Femur (tissue), 1 donor: Measurements from ENCODE around the gene EPB41L4B.
"Not testable (repeated sequence)": the region's sequence is repeated elsewhere in the genome, so short reads cannot be mapped to it uniquely, and the experiment has no call there.

Experiments
- DNase-seq: peaks from one replicate; pipeline ENCODE4 v3.0.0-alpha.2; 2017

EPB41L4B gene

DNA sequence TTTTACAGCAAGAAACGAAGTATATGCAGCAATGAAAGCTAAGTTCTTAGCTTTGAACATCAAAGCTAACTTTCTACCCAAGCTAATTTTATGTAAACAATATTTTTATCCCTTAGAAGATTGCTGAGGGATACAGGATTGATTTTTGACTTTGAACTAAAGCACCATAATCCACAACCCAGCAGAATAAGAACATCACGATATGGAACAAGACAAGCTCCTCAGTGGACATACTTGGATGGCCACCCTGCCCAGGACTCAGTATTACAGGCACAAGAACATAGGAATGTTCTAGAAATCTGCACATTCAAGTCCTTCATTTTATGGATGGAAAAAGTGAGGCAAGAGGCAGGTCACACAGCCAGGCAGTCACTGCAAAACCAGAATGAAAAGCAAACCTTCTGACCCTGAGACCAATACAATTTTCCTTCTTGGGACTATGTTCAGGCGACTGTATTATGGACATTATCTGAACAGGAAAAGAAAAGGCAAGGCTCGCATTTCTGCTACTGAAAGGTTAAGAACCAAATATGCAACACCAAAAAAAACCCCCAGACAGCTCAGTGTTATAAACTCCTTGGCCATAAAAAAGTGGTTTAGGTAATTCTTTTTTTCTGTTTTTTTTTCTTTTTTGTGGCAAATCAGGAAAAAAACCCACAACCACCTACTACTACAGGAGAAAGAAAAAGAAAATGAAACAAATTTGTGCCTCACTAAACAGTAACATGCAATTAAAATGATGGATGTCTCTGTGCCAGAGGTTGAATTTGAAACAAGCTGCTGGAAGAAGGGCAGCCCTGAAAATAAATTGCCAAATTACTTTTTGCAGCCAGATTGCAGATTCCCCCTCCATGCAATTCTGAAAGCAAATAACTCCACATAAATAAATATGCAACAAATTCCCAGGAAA, 25.4 kb downstream of the EPB41L4B start:
- DNase-seq = no peak

DNA sequence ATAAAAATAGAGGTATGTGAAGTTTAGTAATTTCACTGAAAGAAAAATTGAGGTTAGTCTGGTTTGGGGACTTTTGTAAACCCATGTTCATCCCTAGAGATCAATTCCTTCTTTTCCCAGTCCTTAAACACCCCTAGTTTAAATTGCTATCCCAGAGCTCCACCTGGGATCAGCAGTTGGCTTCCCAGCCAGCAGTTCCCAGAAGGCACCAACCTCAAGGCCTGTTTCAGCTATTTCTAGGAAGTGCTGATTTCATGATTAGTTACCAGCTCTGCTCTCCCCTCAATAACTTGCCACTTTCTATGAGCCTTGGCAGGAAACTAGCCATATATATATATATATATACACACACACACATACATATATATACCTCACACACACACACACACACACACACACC, 30.5 kb downstream of the EPB41L4B start:
- no peak for DNase-seq

DNA sequence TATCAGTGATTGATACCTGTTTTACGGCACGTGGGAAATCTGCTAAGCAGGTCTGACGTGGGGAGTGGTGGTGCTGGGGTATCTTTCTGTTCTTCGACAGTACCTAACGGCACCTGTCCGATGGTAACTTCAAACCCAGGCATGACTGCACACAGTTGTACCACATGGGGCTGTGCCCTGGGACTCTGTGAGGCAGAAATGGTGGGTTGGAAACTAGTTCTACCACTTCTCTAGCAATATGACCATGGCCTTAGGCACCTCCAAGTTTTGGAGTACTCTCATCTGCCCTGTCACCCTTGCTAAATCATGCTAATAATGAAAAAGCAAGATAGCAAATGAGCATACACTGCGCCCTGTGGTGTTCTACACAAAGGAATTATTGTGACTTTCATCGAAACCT, 30.9 kb downstream of the EPB41L4B start:
- no peak for DNase-seq

DNA sequence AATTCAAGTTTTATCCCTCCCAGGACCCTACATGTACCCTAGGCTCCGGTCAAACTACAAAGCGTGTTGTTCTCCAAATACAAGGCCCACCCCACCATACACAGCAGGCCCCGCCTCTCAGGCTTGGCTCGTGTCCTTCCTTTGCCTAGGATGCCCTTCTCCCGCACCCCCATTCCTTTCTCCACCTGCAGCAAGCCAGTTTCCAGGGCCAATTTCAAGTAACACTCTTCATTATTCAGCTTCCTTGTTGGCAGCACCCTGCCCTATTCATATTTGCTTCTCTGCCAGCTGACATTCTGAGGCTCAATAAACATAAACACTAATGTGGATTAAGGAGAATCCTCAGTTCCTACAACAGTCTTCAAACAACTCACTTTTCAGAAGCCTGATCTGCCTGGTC, 31.7 kb downstream of the EPB41L4B start:
- DNase-seq = no peak

DNA sequence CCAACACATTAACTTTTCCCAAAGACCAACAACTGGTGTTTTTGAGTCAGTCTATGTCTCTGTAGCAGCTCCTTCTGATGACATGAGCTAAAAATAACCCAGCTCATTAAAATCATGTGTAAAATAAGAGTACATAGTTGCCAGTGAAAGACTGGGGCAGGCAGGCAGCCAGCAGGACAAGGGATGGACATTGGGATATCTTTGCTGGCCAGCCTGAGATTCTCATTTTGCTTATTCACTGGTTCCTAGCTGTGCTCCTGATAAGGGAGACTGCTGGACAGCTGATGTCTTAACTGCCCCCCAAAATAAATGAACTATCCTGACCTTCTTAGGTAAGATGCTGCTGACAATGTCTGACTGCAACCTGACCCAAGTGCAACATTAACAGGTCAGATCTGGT, 33.9 kb downstream of the EPB41L4B start:
- no peak for DNase-seq

DNA sequence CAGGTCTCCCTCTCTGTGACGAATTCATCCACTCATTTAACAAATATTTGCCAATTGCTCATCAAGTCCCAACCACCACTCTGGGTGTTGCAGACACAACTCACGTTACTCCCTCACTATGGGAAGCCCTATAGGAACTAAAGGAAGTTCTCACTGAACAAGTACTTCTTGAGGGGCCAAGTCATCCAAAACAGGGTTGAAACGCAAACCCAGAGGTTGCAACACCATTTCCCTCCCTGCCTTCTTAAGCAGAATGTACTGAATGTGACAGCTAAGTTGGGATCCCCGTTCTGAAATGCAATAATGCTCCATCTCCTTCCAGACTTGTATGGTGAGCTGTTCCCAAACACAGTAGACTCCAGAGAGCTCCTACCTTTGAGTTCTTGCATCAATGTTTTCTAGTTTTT, 34.3 kb downstream of the EPB41L4B start:
- no peak for DNase-seq

DNA sequence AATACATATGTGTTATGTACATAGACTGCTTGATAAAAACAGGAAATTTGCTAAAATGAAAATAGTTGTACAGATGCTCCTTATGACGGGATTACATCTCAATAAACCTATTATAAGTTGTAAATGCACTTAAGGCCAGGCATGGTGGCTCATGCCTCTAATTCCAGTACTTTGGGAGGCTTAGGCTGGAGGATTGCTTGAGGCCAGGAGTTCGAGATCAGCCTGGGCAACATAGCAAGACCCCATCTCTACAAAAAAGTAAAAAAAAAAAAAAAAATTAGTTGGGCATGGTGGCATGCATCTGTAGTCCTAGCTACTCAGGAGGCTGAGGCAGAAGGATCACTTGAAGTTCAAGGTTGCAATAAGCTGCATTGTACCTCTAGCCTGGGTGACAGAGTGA, 37.2 kb downstream of the EPB41L4B start:
- DNase-seq = not testable (repeated sequence)

DNA sequence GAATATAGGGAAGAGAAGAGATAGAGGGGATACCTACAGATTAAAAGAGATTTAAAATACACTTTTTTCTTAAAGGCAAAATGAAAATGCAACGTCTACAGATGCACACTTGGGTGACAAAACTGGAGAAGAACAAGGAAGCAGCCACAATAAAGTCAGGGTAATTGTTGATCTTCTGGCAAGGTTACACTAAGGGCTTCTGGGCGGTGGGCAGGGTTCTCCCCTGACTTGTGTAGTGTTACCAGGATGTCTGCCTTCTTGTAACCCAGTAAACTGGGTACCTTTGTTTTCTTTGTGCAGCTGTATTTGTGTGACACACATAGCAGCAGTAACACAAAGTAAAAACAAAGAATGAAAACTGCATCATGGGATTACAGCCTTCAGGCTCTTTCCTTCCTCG, 37.8 kb downstream of the EPB41L4B start:
- DNase-seq = no peak

DNA sequence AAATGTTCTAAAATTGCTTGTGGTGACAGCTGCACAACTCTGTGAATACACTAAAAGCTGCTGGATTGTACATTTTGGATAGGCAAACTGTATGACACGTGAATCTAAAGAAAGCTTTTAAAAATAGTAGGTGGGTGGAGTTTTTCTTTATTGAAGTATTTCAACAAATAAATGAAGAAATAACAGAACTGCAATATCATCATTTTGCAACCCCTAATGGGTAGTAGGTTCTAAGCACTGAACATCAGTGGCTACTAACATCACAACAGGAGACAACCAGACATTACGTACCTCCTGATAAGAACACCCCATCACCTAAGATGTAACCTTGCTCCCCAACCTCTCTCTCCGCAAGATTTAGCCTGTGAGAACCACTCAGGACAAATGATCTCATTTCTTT, 38.6 kb downstream of the EPB41L4B start:
- no peak for DNase-seq

DNA sequence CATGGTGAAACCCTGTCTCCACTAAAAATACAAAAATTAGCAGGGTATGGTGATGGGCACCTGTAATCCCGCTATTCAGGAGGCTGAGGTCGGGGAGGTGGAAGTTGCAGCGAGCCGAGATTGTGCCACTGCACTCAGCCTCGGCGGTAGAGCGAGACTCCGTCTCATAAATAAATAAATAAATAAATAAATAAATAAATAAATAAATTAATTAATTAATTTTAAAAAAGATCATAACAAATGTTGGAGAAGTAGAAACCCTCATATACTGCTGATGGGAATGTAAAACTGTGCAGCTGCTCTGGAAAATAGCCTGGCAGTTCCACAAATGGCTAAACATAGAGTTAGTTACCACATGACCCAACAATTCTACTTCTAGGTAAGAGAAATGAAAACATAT, 39.3 kb downstream of the EPB41L4B start:
- DNase-seq = no peak

DNA sequence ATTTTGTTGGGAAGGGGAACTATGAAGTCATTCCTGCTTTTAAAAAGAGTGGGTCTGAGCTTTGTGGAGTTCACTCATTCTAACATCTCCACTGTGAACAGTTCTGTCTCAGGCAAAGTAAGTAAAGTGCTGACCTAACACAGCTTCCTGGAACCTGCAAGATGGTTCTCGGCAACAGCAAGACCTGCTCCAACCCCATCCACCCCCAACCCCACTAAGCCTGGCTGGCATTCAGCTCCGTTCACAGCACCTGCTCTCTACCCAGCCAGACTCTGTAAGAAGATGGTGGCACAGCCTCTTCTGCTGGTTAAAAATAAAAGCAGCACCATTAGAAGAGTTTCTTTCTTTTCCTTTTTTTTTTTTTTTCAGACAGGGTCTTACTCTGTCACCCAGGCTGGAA, 42.0 kb downstream of the EPB41L4B start:
- no peak for DNase-seq

DNA sequence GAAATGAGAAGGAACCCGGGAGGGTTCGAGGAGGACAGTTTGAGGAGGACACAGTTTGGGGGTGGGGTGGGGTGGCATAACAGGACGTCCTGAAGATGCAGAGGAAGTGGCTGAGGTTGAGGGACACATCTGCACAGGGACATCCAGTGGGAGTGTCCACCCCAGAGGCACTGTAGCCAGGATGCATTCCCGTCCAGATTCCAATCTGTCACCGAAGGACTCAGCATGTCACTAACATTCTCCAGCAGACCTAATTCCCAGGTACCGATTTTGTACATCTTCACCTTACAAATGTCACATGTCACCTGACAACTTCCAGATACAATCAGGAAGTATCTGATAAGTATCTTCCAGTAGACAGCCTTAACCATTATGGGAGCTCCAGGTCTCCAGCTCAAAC, 42.6 kb downstream of the EPB41L4B start:
- no peak for DNase-seq

DNA sequence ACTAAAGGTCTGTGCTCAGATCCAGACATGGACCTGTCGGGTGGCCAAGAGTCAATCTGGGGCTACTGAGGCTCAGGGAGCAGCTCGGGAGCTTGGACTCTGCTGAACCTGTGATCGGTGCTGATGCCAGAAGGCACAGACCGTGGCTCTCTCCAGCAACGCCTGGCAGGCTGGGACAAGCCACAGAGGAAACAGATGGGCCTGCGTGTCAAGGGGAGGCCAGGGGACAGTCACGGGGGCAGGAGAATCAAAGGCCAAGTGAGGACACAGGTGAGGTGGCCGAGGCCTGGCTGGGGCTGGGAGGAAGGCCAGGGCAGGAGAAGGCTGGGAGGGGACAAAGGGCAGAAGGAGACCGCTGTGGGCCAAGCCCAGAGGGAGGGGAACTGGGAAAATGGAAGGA, 43.4 kb downstream of the EPB41L4B start:
- no peak for DNase-seq

DNA sequence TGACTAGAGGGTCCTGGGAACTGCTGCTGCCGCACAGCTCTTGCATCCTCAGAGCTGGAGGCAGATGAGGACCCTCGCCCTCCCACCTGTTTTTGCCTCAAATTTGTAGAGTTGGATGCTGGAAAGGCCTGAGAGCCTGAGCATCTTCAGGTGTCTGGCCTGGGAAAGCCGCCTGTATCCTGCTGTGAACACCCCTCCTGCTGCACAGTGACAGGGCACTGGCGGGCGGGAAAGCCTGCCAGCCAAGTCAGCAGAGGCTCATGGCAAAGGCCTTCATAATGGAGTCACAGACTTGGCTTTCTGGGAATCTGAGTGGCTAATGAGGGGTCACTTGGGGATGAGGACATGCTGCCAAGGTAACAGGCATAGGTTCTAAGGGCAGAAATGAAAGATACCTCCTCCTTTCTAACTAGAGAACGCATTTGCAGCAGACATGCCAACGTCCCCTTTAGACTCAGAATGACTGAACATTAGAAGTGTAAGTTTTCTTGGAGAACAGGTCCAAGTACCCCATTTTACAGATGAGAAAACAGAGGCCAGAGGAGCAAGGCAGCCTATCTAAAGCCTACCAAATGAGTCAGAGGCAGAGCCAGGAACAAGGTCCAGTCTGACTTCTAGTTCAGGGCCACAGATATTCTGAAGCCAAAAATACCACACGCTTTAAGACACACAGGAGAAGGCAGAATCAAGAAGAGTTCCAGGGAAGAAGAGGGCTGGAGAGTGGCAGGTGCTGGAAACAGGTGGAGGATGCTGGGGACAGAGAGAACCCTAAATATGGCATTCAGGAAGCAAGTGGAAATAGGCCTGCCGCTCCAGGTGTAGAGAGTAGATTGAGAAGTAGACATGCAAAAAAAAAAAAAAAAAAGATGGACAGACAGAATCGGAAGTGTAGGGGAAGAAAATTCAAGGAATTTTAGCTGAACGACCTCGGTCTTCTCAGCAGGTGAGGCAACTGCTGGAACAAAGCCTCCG, 44.1 kb downstream of the EPB41L4B start:
- no peak for DNase-seq

DNA sequence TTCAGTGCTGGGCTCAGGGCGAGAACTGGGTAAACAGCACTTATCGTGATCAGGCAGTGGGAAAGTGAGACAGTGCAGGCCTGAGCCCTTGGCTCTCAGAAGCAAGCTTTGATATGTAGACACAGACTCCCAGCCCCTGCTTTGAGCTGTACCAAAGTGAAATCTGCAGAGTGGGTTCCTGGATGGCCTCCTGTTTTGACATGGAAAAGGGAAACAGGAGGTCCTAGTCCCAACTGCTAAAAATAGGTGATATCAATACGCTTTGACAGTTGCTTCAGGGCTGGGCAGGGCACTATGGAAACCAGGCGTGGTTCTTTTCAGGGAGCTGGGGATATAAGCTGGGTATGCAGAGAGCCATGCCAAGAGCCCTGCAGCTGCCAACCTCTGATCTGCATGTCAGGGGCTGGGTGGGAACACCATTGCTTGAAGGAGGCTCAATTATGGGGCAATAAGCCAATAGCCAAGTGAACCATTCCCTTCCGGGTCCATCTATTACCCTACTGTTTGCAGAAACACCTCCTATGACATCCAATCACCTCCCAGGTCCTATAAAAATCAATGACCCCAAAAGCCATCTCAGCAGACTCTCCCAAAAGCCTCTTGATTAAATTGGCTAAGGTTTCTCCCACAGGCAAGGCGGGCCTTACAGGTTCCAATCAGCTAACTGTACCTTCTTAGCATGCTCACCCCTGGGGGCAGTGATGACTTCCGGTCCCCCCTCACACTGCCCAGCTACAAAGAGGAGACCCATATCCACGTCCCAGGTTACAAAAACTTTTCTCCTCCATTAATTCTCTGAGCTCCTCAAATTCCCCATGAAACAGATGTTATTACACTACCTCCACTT, 45.8 kb downstream of the EPB41L4B start:
- peak; percentile 72 for DNase-seq

DNA sequence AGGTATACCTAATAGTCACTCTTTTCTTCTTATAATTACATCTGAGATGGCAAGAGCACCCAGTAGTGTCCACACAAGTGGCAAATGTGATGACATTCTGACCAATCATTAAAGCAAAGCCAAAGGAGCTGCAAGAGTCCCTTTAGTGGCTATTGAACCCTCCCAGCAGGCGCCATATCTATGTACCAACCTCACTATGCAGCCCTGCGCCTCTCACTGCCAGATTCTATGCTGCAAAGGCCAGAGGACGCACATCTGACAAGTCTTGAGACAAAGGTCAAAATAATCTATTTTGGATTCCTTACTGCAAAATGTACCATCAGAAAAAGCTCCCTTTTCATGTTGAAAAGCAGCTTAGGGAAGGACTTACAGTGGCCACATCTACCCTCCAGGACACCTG, 47.0 kb downstream of the EPB41L4B start:
- DNase-seq = no peak

DNA sequence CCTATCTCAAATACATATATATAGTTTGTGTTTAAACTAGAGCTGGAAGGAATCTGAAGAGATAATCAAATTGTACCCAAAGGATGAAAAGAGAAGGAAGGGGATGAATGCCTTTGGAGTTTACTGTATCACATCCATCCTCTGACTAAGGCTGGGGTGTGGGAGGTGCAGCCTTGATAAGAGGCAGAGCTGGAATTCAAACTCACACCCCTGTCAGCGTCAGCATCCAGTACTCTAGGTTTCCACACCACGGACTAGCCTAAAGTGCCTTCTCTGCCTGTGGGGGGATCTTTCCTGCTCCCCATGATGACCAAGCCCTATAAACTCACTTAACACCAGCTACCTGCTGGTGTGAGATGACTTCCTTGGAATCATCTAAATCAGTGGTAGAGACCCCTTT, 48.1 kb downstream of the EPB41L4B start:
- DNase-seq = no peak

DNA sequence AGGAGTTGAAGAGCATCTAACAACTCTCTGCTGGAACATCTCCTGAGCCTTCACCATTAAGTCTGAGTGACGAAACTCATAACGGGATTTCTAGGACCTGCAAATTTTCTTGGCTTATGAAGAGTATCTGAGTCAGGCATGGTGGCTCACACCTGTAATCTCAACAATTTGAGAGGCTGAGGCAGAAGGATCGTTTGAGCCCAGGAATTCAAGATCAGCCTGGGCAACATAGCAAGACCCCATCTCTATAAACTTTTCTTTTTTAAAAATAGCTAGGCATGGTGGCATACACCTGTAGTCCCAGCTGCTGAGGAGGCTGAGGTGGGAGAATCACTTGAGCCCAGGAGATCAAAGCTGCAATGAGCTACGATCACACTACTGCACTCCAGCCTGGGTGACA, 48.8 kb downstream of the EPB41L4B start:
- DNase-seq = no peak

DNA sequence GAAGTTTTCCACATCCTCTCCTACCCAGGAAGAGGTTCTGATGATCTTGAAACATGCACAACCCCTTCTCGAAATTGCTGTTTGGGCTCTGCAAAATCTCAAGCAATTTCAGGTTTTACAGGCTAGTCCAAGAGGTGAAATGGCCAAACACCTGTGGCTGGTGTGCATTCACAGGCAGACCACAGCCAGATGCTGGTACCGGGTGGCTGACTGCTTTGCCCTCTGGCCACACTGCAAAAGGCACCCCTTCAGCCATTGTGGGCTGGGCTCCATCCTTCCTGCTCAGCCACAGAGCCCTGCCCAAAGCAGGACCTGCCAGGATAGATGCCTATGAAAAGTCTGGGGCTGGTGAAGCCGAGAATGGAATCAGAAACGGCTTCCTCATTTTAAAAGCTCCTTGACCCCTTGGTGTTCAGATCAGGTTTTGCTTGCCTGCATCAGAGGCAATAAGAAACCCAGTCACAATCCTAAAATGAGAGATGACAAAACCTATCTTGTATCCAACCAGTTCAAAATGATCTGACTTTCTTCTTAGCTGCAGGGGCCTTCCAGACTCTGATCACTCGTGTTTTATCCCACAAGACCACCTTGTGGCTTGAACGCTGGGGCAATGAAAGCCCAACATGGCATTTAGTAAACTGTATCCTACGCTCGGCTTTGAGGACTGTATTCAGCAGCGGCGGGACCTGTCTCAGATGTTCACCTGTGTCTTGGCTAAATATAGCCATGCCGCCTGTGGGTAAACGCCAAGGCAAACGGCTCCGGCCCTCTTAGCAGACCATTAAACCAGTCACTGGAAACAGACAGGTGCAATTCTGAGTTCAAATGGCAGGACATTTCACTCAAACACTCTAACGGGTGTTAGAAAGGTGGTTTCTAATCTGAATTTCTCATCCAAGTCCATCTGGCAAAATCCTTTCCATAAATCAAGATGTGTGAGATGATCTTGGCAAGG, 49.6 kb downstream of the EPB41L4B start:
- DNase-seq = no peak

DNA sequence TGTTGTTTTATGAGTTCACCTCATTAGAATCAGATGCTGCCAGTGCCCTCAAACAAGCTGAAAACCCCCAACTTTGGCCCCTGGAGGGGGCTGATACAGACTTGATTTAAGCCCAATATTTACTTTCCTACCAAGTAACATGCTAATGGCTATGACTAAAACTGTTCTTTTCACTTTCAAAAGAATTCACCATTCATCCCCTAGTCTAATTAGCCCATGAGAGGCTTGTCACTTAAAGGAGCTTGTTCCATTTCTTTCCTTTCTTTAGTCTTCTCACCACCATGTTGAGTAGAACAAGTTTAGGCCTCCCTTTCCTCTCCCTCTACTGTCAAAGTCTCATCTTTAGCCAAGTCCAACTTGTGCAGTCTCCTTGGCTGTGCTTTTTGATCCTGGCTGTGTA, 50.4 kb downstream of the EPB41L4B start:
- DNase-seq = no peak

DNA sequence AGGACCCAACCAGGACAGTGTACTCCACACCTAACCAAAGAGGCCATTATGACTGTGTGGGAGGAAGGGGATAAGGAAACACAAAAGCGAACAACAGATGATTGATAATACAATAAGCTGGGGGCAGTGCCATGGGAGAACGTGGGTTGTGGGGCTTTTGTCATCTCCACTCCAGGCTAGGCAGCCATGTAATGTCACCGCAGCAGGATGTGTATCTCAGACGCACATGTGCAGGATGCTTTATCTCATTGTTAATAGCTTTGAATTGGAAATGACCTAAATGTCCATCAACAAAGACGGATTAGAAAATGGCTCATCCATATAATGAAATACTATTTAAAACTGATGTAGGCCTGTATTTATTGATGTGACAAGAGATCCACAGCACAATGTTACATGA, 51.0 kb downstream of the EPB41L4B start:
- no peak for DNase-seq

DNA sequence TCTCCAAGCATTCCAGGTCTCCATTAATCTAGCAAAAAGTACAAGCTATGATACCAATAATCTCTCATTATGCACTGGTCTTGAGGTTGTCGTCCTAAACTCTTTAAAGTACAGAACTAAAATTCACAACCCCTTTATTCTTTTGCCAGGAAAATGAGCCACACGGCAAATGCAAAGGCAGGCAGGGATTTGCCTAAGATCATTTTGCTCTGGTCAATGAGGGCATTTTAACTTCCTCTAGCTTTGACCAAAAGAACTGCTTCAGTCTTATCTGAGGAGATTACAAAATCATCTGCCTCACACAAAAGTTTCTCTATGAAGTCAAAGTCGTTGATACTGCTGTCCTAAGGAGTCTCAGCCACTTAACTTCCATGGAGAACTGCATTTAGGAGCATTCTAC, 51.8 kb downstream of the EPB41L4B start:
- DNase-seq = no peak
